IMR-90 (cell line): Measurements from ENCODE around the gene MAST3. TPM values are rescaled to one million over a fixed set of nuclear protein-coding genes. Genes with fewer than 3 reads are reported as not detected.
A peak's percentile ranks its signal among the peaks of the same experiment; 100 is the strongest.

Source experiments
- ATAC-seq: fragments of 200-7000 bp; cut with Tn5 transposase; 2 replicates; pipeline ENCODE4 v1.9.1; 2020; ENCODE audit warnings: low read depth, mild to moderate bottlenecking, moderate library complexity
- BruUV-seq: library from RNA; stranded (reverse); fragments of 400-500 nt; replicated peaks from 2 replicates; lab custom pipeline; 2021; lab: Mats Ljungman, UMichigan
- CTCF ChIA-PET: fragments of 300-600 bp; formaldehyde crosslinking; extraction: SDS; loops from one replicate; lab custom pipeline; 2021; ENCODE audit warnings: antibody characterized with exemption; lab: Yijun Ruan, JAX
- POLR2A ChIA-PET: fragments of 300-600 bp; sonication (Branson Sonifier 250); formaldehyde crosslinking; loops from one replicate; lab custom pipeline; 2022; ENCODE audit warnings: antibody characterized with exemption; ENCODE audit not compliant: unreplicated experiment; lab: Charles Lee
- DNase-seq: peaks from one replicate; pipeline ENCODE4 v3.0.0; 2013
- H2AFZ ChIP-seq: replicated peaks from 2 replicates; pipeline ENCODE3; 2013; ENCODE audit warnings: low read length, mild to moderate bottlenecking; ENCODE audit not compliant: poor library complexity
- H2AK5ac ChIP-seq: 2 replicates; pipeline ENCODE4 v1.6.1; 2013; ENCODE audit warnings: low read depth, low read length, inconsistent platforms
- H2AK9ac ChIP-seq: replicated peaks from 2 replicates; pipeline ENCODE3; 2013; ENCODE audit warnings: mild to moderate bottlenecking, low read depth, low read length, moderate library complexity; ENCODE audit not compliant: poor library complexity
- H2BK120ac ChIP-seq: 2 replicates; pipeline ENCODE4 v1.6.1; 2013; ENCODE audit warnings: low read depth, low read length, inconsistent platforms
- H2BK15ac ChIP-seq: 3 replicates; pipeline ENCODE4 v1.6.1; 2013; ENCODE audit warnings: low read depth, low read length, inconsistent platforms
- H2BK20ac ChIP-seq: 2 replicates; pipeline ENCODE4 v1.6.1; 2013; ENCODE audit warnings: low read depth, mild to moderate bottlenecking, inconsistent platforms, low read length, moderate library complexity
- H2BK5ac ChIP-seq: 2 replicates; pipeline ENCODE4 v1.6.1; 2013; ENCODE audit warnings: mild to moderate bottlenecking, low read depth, low read length, inconsistent platforms; ENCODE audit not compliant: poor library complexity, severe bottlenecking
- H3K14ac ChIP-seq: replicated peaks from 2 replicates; pipeline ENCODE4 v1.6.1; 2013; ENCODE audit warnings: low read depth, low read length, inconsistent platforms
- H3K18ac ChIP-seq: 2 replicates; pipeline ENCODE4 v1.6.1; 2013; ENCODE audit warnings: low read depth, low read length, control low read depth
- H3K23ac ChIP-seq: 2 replicates; pipeline ENCODE4 v1.6.1; 2013; ENCODE audit warnings: low read depth, low read length, inconsistent platforms
- H3K27ac ChIP-seq: 2 replicates; pipeline ENCODE4 v1.5.1; 2013; ENCODE audit warnings: mild to moderate bottlenecking, control low read depth, low read length; ENCODE audit not compliant: insufficient read depth
- H3K27me3 ChIP-seq: 2 replicates; pipeline ENCODE4 v1.6.1; 2013; ENCODE audit warnings: low read length; ENCODE audit not compliant: control insufficient read depth, insufficient read depth
- H3K36me3 ChIP-seq: 2 replicates; pipeline ENCODE4 v1.6.1; 2013; ENCODE audit warnings: low read length, mixed read lengths; ENCODE audit not compliant: control insufficient read depth, insufficient read depth
- H3K4ac ChIP-seq: 2 replicates; pipeline ENCODE4 v1.6.1; 2013; ENCODE audit warnings: low read depth, low read length, inconsistent platforms
- H3K4me1 ChIP-seq: 2 replicates; pipeline ENCODE4 v1.6.1; 2013; ENCODE audit warnings: low read length, mixed read lengths; ENCODE audit not compliant: control insufficient read depth, insufficient read depth
- H3K4me2 ChIP-seq: 2 replicates; pipeline ENCODE4 v1.6.1; 2013; ENCODE audit warnings: low read depth, mild to moderate bottlenecking, control low read depth, low read length, moderate library complexity
- H3K4me3 ChIP-seq: 2 replicates; pipeline ENCODE4 v1.5.1; 2013; ENCODE audit warnings: low read depth, mild to moderate bottlenecking, control low read depth, low read length, moderate library complexity; ENCODE audit not compliant: insufficient read depth
- H3K56ac ChIP-seq: 2 replicates; pipeline ENCODE4 v1.6.1; 2013; ENCODE audit warnings: low read length, inconsistent platforms; ENCODE audit not compliant: insufficient read depth; ENCODE audit errors: extremely low read depth
- H3K79me1 ChIP-seq, 2 experiments: 2 replicates each; pipeline ENCODE4 v1.6.1; 2013; ENCODE audit warnings: low read length in 2 of 2, inconsistent platforms in 1 of 2, low read depth in 1 of 2
- H3K9ac ChIP-seq: 2 replicates; pipeline ENCODE4 v1.6.1; 2013; ENCODE audit warnings: low read depth, low read length, control low read depth
- H3K9me1 ChIP-seq: 2 replicates; pipeline ENCODE4 v1.6.1; 2013; ENCODE audit warnings: low read length, inconsistent platforms; ENCODE audit not compliant: insufficient read depth
- H3K9me3 ChIP-seq: 2 replicates; pipeline ENCODE4 v1.6.1; 2013; ENCODE audit warnings: low read length; ENCODE audit not compliant: control insufficient read depth, insufficient read depth
- H4K20me1 ChIP-seq: 2 replicates; pipeline ENCODE4 v1.6.1; 2013; ENCODE audit warnings: low read length, inconsistent platforms; ENCODE audit not compliant: insufficient read depth
- H4K5ac ChIP-seq: 2 replicates; pipeline ENCODE4 v1.6.1; 2013; ENCODE audit warnings: mild to moderate bottlenecking, low read depth, low read length, control low read depth
- H4K8ac ChIP-seq, 2 experiments: 2 replicates each; pipeline ENCODE4 v1.6.1; 2013; ENCODE audit warnings: low read depth in 2 of 2, low read length in 2 of 2, control low read depth in 1 of 2, inconsistent platforms in 1 of 2
- H4K91ac ChIP-seq: 2 replicates; pipeline ENCODE4 v1.6.1; 2013; ENCODE audit warnings: low read depth, low read length, inconsistent platforms; ENCODE audit not compliant: insufficient read depth
- BHLHE40 ChIP-seq: fragments of 150-350 bp; IDR thresholded peaks from 2 replicates; pipeline ENCODE4 v1.6.1; 2016; ENCODE audit warnings: mild to moderate bottlenecking, low read depth, low read length
- CEBPB ChIP-seq: IDR thresholded peaks from 2 replicates; pipeline ENCODE4 v1.6.1; 2012; ENCODE audit warnings: low read depth, low read length, improper control_type of control experiment
- CHD1 ChIP-seq: IDR thresholded peaks from 2 replicates; pipeline ENCODE4 v1.6.1; 2012; ENCODE audit warnings: low read depth, low read length, improper control_type of control experiment
- ELK1 ChIP-seq: fragments of 150-350 bp; IDR thresholded peaks from 2 replicates; pipeline ENCODE4 v1.6.1; 2016; ENCODE audit warnings: low read depth, mild to moderate bottlenecking, low read length, moderate library complexity, borderline replicate concordance
- FOS ChIP-seq: fragments of 150-350 bp; IDR thresholded peaks from 2 replicates; pipeline ENCODE4 v1.6.1; 2016; ENCODE audit warnings: low read depth, low read length
- MAFK ChIP-seq: IDR thresholded peaks from 2 replicates; pipeline ENCODE4 v1.6.1; 2012; ENCODE audit warnings: low read depth, low read length, improper control_type of control experiment
- MAZ ChIP-seq: IDR thresholded peaks from 2 replicates; pipeline ENCODE4 v1.6.1; 2012; ENCODE audit warnings: low read depth, mild to moderate bottlenecking, low read length, improper control_type of control experiment, moderate library complexity, borderline replicate concordance
- NFE2L2 ChIP-seq: fragments of 150-350 bp; IDR thresholded peaks from 2 replicates; pipeline ENCODE4 v1.6.1; 2016; ENCODE audit warnings: low read depth, mild to moderate bottlenecking, low read length
- POLR2A ChIP-seq: IDR thresholded peaks from 2 replicates; pipeline ENCODE4 v1.6.1; 2012; ENCODE audit warnings: mild to moderate bottlenecking, low read depth, low read length
- SMC3 ChIP-seq: fragments of 150-350 bp; IDR thresholded peaks from 2 replicates; pipeline ENCODE4 v1.6.1; 2016; ENCODE audit warnings: low read depth, mild to moderate bottlenecking, antibody characterized with exemption, low read length, moderate library complexity
- WGBS, 2 experiments: methylation state at CpG; one replicate each; pipeline versions ENCODE4 v1.1.5 to v1.1.7; 2013; ENCODE audit warnings: missing lambda C conversion rate in 2 of 2; ENCODE audit not compliant: insufficient read length in 1 of 2; ENCODE audit errors: extremely low coverage in 2 of 2; 5-methylcytosine and 5-hydroxymethylcytosine counted together
- dilution Hi-C: fragments of 300-500 bp; cut with HindIII; formaldehyde crosslinking; loops from one replicate; pipeline ENCODE4 v1.14.3; 2018; ENCODE audit warnings: low sequenced_read_pairs; ENCODE audit not compliant: unreplicated experiment
- in situ Hi-C: fragments of 300-500 bp; cut with MboI; formaldehyde crosslinking; loops from 3 replicates; pipeline ENCODE4 v1.14.3; 2019; ENCODE audit warnings: low sequenced_read_pairs, inconsistent platforms, mixed read lengths
- intact Hi-C: fragments of 100-400 bp; cut with micrococcal nuclease; formaldehyde crosslinking; loops from 2 replicates; pipeline ENCODE4 v1.10.0; 2022
- polyA plus RNA-seq, 3 experiments: library from polyadenylated mRNA; depleted of rRNA; stranded (reverse); fragments of >200 nt; gene quantifications; 2 replicates each; pipeline ENCODE4 v1.2.3, GENCODE V29; 2012; ENCODE audit warnings: low replicate concordance in 1 of 3
- total RNA-seq: library from RNA; depleted of rRNA; stranded (reverse); fragments of >200 nt; gene quantifications from 2 replicates; pipeline ENCODE4 v1.2.3, GENCODE V29; 2012

MAST3 gene
- total and polyA plus RNA-seq, 2 of the 4 experiments (the other 2 are of a cell fraction): 1.3 to 4.3 TPM

GRCh38 chr19:18157465-18158063 lies 60.0 kb downstream of the MAST3 start:
- ChIA-PET CTCF (no interaction called here), POLR2A (no interaction called here)
- Histone ChIP-seq H2BK120ac (no peak overlapping the region), H3K27me3 (no peaks in the 10 kb centered on the region), H4K91ac (no peak overlapping the region), H3K36me3 (peaks cover 21% of the 10 kb centered on the region), H2BK20ac (0 out of 2 replicates have a peak overlapping the region, but pooled peaks have one; percentile 16), H3K79me1 (peaks cover 21 to 55% of the 10 kb centered on the region in 2 experiments), H2BK15ac (no peak overlapping the region), H2BK5ac (no peak overlapping the region), H2AFZ (peak overlapping the region; percentile 70), H4K20me1 (peaks cover 27% of the 10 kb centered on the region), H2AK5ac (peak overlapping the region; percentile 37; the same call in 1 of the 2 replicates), H3K9ac (no peak overlapping the region), H3K4ac (no peak overlapping the region; the same call in 1 of the 2 replicates), H3K56ac (no peak overlapping the region), H3K23ac (no peak overlapping the region), H3K9me3 (no peaks in the 10 kb centered on the region), H3K4me1 (peaks cover 20% of the 10 kb centered on the region), H4K5ac (no peak overlapping the region), H3K4me2 (no peak overlapping the region; the same call in 1 of the 2 replicates), H4K8ac (peak overlapping the region in 1 of 2 experiments; percentile 65; a peak in 2 of 4 replicates), H3K9me1 (peaks cover 11% of the 10 kb centered on the region), H2AK9ac (peak overlapping the region; percentile 96), H3K4me3 (no peak overlapping the region), H3K27ac (no peak overlapping the region), H3K14ac (no peak overlapping the region), H3K18ac (no peak overlapping the region)
- TF ChIP-seq MAFK (no peak), ELK1 (no peak), CEBPB (no peak), BHLHE40 (no peak), CHD1 (no peak), SMC3 (no peak), FOS (no peak), POLR2A (no peak), NFE2L2 (no peak), MAZ (no peak)
- intact Hi-C loops: loop anchor here (10.0 kb wide), 1 partner anchor 153 kb away; the partner anchor contains the start of gene ARRDC2
- in situ Hi-C loops: no loop called here
- ATAC-seq: no peak
- dilution Hi-C loops: no loop called here
- DNase-seq: no peak
- no TSS peak for BruUV-seq
- 80% methylated on average over 3 of the region's 18 CpGs; no CpG with 5 or more reads in 1 of the 2 experiments for WGBS, 2 experiments
